Loucy (cell line): ENCODE measurements around the gene COX10.
"Not testable (repeated sequence)": the region's sequence is repeated elsewhere in the genome, so short reads cannot be mapped to it uniquely, and the experiment has no call there.

Experiments
- H2AFZ ChIP-seq: fragments of 200-600 bp; sonication (generic); 2 replicates; pipeline ENCODE4 v1.6.0; 2016; ENCODE audit warnings: antibody characterized with exemption, mild to moderate bottlenecking, low read length, moderate library complexity
- H3F3A ChIP-seq: fragments of 200-600 bp; 2 replicates; pipeline ENCODE4 v1.6.0; 2016; ENCODE audit warnings: antibody characterized with exemption, low read depth, mild to moderate bottlenecking
- H3K27me3 ChIP-seq: fragments of 200-600 bp; sonication (generic); 2 replicates; pipeline ENCODE4 v1.6.1; 2014; ENCODE audit warnings: low read length, mild to moderate bottlenecking; ENCODE audit not compliant: insufficient read depth, poor library complexity, severe bottlenecking
- H3K36me3 ChIP-seq: fragments of 200-600 bp; sonication (generic); 2 replicates; pipeline ENCODE4 v1.6.1; 2016; ENCODE audit warnings: low read length; ENCODE audit not compliant: insufficient read depth
- H3K4me1 ChIP-seq: fragments of 200-600 bp; sonication (generic); 2 replicates; pipeline ENCODE4 v1.5.1; 2014; ENCODE audit warnings: low read length, mild to moderate bottlenecking; ENCODE audit not compliant: insufficient read depth, poor library complexity, severe bottlenecking
- H3K4me2 ChIP-seq: fragments of 200-600 bp; sonication (generic); 2 replicates; pipeline ENCODE4 v1.6.0; 2014; ENCODE audit warnings: antibody characterized with exemption, low read length, low read depth, mild to moderate bottlenecking; ENCODE audit not compliant: poor library complexity, severe bottlenecking
- H3K4me3 ChIP-seq: fragments of 200-600 bp; sonication (generic); 2 replicates; pipeline ENCODE4 v1.5.1; 2014; ENCODE audit warnings: low read length, mild to moderate bottlenecking, mixed read lengths; ENCODE audit not compliant: poor library complexity, severe bottlenecking
- H3K79me2 ChIP-seq: fragments of 200-600 bp; sonication (generic); 2 replicates; pipeline ENCODE4 v1.6.1; 2014; ENCODE audit warnings: low read length; ENCODE audit not compliant: insufficient read depth
- H3K9ac ChIP-seq: fragments of 200-600 bp; sonication (generic); 2 replicates; pipeline ENCODE4 v1.6.0; 2014; ENCODE audit warnings: mild to moderate bottlenecking, low read depth, low read length, moderate library complexity; ENCODE audit not compliant: poor library complexity, severe bottlenecking
- H3K9me2 ChIP-seq: fragments of 200-600 bp; sonication (generic); replicated peaks from 2 replicates; pipeline ENCODE4 v1.6.1; 2016; ENCODE audit warnings: low read depth, low read length, mixed read lengths
- H3K9me3 ChIP-seq: fragments of 200-600 bp; sonication (generic); 2 replicates; pipeline ENCODE4 v1.6.1; 2014; ENCODE audit warnings: mild to moderate bottlenecking, antibody characterized with exemption, low read length, low read depth; ENCODE audit not compliant: insufficient read depth
- H4K20me1 ChIP-seq: fragments of 200-600 bp; sonication (generic); 2 replicates; pipeline ENCODE4 v1.6.0; 2014; ENCODE audit warnings: antibody characterized with exemption, low read length, mild to moderate bottlenecking; ENCODE audit not compliant: insufficient read depth, poor library complexity, severe bottlenecking
- CTCF ChIP-seq: fragments of 200-600 bp; sonication (generic); conservative IDR thresholded peaks from 2 replicates; pipeline ENCODE4 v1.5.1; 2014; ENCODE audit warnings: mild to moderate bottlenecking, antibody characterized with exemption, low read length
- EZH2phosphoT487 ChIP-seq: fragments of 200-600 bp; IDR thresholded peaks from 2 replicates; pipeline ENCODE4 v1.6.1; 2018; ENCODE audit warnings: antibody characterized with exemption, mild to moderate bottlenecking, moderate library complexity, borderline replicate concordance

The COX10 gene

GRCh38 chr17:14165616-14166015 is 96.3 kb downstream of the COX10 start:
- TF ChIP-seq EZH2phosphoT487, result no peak
- TF ChIP-seq CTCF, result no peak
- Histone ChIP-seq H3K9me2 (no peaks in the 10 kb centered on the region), H3K4me3 (no peak overlapping the region), H3K27me3 (no peaks in the 10 kb centered on the region), H3K79me2 (no peaks in the 10 kb centered on the region), H3K9ac (no peak overlapping the region), H3K4me2 (no peak overlapping the region), H4K20me1 (no peaks in the 10 kb centered on the region), H2AFZ (no peak overlapping the region), H3K36me3 (peaks cover 12% of the 10 kb centered on the region; the same call in 1 of the 2 replicates), H3K9me3 (peaks cover 14% of the 10 kb centered on the region; the same call in 1 of the 2 replicates), H3F3A (no peaks in the 10 kb centered on the region), H3K4me1 (no peaks in the 10 kb centered on the region)

- not testable (repeated sequence) for H3K27me3 ChIP-seq, H3K79me2 ChIP-seq, H3K9me2 ChIP-seq, H4K20me1 ChIP-seq, H3K4me2 ChIP-seq, H3K4me1 ChIP-seq, H3K9ac ChIP-seq, H3K4me3 ChIP-seq, H2AFZ ChIP-seq, H3F3A ChIP-seq, H3K36me3 ChIP-seq
- peaks cover 14% of the 10 kb centered on the region; the same call in 1 of the 2 replicates for H3K9me3 ChIP-seq
These were observed 98.5 kb downstream of the COX10 start for GRCh38 chr17:14167831-14168230.

- TF ChIP-seq EZH2phosphoT487, result no peak
- TF ChIP-seq CTCF, result no peak
- no peak overlapping the region for H3K4me2 ChIP-seq
- H3K79me2 ChIP-seq, result no peaks in the 10 kb centered on the region
- no peak overlapping the region for H2AFZ ChIP-seq
- peaks cover 14% of the 10 kb centered on the region; the same call in 1 of the 2 replicates for H3K9me3 ChIP-seq
- H4K20me1 ChIP-seq, result no peaks in the 10 kb centered on the region
- H3K9me2 ChIP-seq, result no peaks in the 10 kb centered on the region
- H3K27me3 ChIP-seq, result no peaks in the 10 kb centered on the region
- no peak overlapping the region for H3K4me3 ChIP-seq
- H3K36me3 ChIP-seq, result peaks cover 6% of the 10 kb centered on the region; the same call in 1 of the 2 replicates
- no peaks in the 10 kb centered on the region for H3K4me1 ChIP-seq
- H3K9ac ChIP-seq, result no peak overlapping the region
- H3F3A ChIP-seq, result no peaks in the 10 kb centered on the region
These were observed 99.3 kb downstream of the COX10 start for GRCh38 chr17:14168582-14168981.

GRCh38 chr17:14169287-14169686 is 100.0 kb downstream of the COX10 start:
- Histone ChIP-seq H3K27me3 (no peaks in the 10 kb centered on the region), H3K79me2 (no peaks in the 10 kb centered on the region), H3K4me2 (no peak overlapping the region), H4K20me1 (no peaks in the 10 kb centered on the region), H3K9me3 (peaks cover 14% of the 10 kb centered on the region; the same call in 1 of the 2 replicates), H3K4me3 (no peak overlapping the region), H3K4me1 (no peaks in the 10 kb centered on the region), H3F3A (no peaks in the 10 kb centered on the region), H3K9ac (no peak overlapping the region), H3K9me2 (no peaks in the 10 kb centered on the region), H3K36me3 (peaks cover 6% of the 10 kb centered on the region; the same call in 1 of the 2 replicates), H2AFZ (no peak overlapping the region)
- TF ChIP-seq EZH2phosphoT487, result no peak
- TF ChIP-seq CTCF, result no peak
